ENCODE measurements around the gene FAM20C.

The FAM20C gene

DNA sequence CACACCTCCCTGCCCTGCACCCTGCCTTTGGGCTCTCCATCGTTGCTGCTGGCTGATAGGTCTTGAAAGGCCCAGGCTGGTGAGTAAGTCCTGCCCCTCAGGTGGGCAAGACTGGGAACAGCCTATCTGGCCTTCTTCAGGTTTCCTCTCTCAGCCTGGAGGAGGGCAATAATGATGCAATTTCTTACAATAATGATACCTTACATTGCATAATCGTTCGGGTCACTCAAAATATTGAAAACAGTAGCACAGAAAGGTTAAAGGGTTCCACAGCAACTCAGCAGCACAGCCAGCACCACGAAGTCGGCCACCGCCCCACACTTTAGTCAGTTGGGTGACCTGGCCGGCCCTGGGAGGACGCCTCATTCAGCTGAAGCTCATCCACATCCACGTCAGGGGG is 16.0 kb upstream of the FAM20C start:
- H3K23ac ChIP-seq (ENCODE audit: low read length in 2 of 2), result no peak overlapping the region
- H3K27me3 ChIP-seq (ENCODE audit: control insufficient read depth in 1 of 2, insufficient read depth in 1 of 2, low read length in 2 of 2), result peaks cover 33 to 39% of the 10 kb centered on the region in 2 experiments
- H3K36me3 ChIP-seq (ENCODE audit: control insufficient read depth in 1 of 2, insufficient read depth in 2 of 2, low read depth in 1 of 2, low read length in 2 of 2), result no peaks in the 10 kb centered on the region
- no peak overlapping the region for H2BK5ac ChIP-seq (ENCODE audit: low read depth, low read length, poor library complexity, severe bottlenecking)
- no peaks in the 10 kb centered on the region for H3K79me1 ChIP-seq (replicated peaks; ENCODE audit: low read length, poor library complexity, severe bottlenecking)
- H3K9me3 ChIP-seq (ENCODE audit: control insufficient read depth, low read length), result no peaks in the 10 kb centered on the region
- no peak overlapping the region for H3K4me3 ChIP-seq (ENCODE audit: insufficient read depth in 1 of 2, low read depth in 1 of 2, low read length in 2 of 2)
- no peak overlapping the region for H4K8ac ChIP-seq (ENCODE audit: low read length)
- WGBS, result 80% methylated on average over 9 of the region's 9 CpGs
- no peak overlapping the region for H3K27ac ChIP-seq (ENCODE audit: low read length, poor library complexity, severe bottlenecking)
- H4K91ac ChIP-seq (ENCODE audit: low read length), result no peak overlapping the region
- no peak overlapping the region for H3K4ac ChIP-seq (ENCODE audit: low read depth in 1 of 2, low read length in 2 of 2)
- no peak for DNase-seq
- no peak overlapping the region for H2BK15ac ChIP-seq (ENCODE audit: low read depth, poor library complexity, severe bottlenecking)
- no peak overlapping the region for H2AK5ac ChIP-seq (ENCODE audit: low read length, severe bottlenecking)
- no peak overlapping the region for H2AFZ ChIP-seq (ENCODE audit: low read depth, low read length)
- peaks cover 5% of the 10 kb centered on the region for H3K4me1 ChIP-seq (ENCODE audit: control insufficient read depth, insufficient read depth, low read depth, low read length)
- H3K18ac ChIP-seq (ENCODE audit: low read depth in 1 of 2, low read length in 2 of 2), result no peak overlapping the region
- H2BK120ac ChIP-seq (ENCODE audit: low read depth, low read length), result no peak overlapping the region
- H3K14ac ChIP-seq (ENCODE audit: low read length in 2 of 2), result no peak overlapping the region
- H3K4me2 ChIP-seq (ENCODE audit: low read length, poor library complexity, severe bottlenecking), result no peak overlapping the region
- no peak overlapping the region for H3K9ac ChIP-seq (ENCODE audit: low read length)
- no peak overlapping the region for H2BK12ac ChIP-seq (ENCODE audit: low read length in 2 of 2)

DNA sequence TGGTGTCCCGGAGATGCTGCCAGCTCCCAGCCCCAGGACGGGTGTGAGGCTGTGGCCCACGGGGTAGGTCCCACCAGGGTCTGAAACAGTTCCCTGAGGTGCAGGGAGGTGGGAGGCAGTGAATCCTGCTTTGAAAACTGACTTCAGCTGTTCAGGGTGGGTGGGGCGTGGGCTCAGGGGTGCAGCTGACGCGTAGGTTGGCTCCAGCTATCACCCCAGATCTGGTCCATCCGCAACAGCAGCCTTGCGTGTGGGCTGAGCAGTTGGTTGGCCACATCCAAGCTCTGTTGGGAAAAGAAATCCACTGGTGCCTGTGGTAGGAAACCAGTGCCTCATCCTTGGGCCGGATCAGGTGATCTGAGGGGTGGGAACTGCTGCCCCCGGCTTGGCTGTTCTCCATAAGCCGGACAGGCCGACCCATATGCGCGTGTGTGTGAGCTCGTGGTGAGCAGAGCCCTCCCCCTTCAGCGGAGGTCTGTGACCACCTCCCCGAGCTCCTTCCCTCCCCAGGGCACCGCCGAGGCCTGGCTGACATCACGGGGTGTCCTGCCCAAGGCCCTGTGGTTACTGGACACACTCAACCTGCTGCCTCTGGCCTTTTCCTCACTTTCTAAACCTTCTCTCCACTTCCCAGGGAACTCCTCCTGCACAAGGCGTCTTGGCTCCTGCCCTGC is 15.4 kb upstream of the FAM20C start:
- Histone ChIP-seq H3K4ac (ENCODE audit: low read depth in 1 of 2, low read length in 2 of 2) (no peak overlapping the region), H3K14ac (ENCODE audit: low read length in 2 of 2) (no peak overlapping the region), H3K36me3 (ENCODE audit: control insufficient read depth in 1 of 2, insufficient read depth in 2 of 2, low read depth in 1 of 2, low read length in 2 of 2) (no peaks in the 10 kb centered on the region), H2BK5ac (ENCODE audit: low read depth, low read length, poor library complexity, severe bottlenecking) (no peak overlapping the region), H3K18ac (ENCODE audit: low read depth in 1 of 2, low read length in 2 of 2) (no peak overlapping the region), H3K27me3 (ENCODE audit: control insufficient read depth in 1 of 2, insufficient read depth in 1 of 2, low read length in 2 of 2) (peaks cover 39 to 44% of the 10 kb centered on the region in 2 experiments), H3K4me1 (ENCODE audit: control insufficient read depth, insufficient read depth, low read depth, low read length) (peaks cover 5% of the 10 kb centered on the region), H2AFZ (ENCODE audit: low read depth, low read length) (no peak overlapping the region), H4K91ac (ENCODE audit: low read length) (no peak overlapping the region), H3K4me3 (ENCODE audit: insufficient read depth in 1 of 2, low read depth in 1 of 2, low read length in 2 of 2) (no peak overlapping the region), H3K23ac (ENCODE audit: low read length in 2 of 2) (no peak overlapping the region), H4K8ac (ENCODE audit: low read length) (no peak overlapping the region), H3K9ac (ENCODE audit: low read length) (no peak overlapping the region), H3K4me2 (ENCODE audit: low read length, poor library complexity, severe bottlenecking) (no peak overlapping the region), H2AK5ac (ENCODE audit: low read length, severe bottlenecking) (no peak overlapping the region), H3K79me1 (replicated peaks; ENCODE audit: low read length, poor library complexity, severe bottlenecking) (no peaks in the 10 kb centered on the region), H2BK15ac (ENCODE audit: low read depth, poor library complexity, severe bottlenecking) (no peak overlapping the region), H2BK120ac (ENCODE audit: low read depth, low read length) (no peak overlapping the region), H3K27ac (ENCODE audit: low read length, poor library complexity, severe bottlenecking) (no peak overlapping the region), H2BK12ac (ENCODE audit: low read length in 2 of 2) (no peak overlapping the region), H3K9me3 (ENCODE audit: control insufficient read depth, low read length) (no peaks in the 10 kb centered on the region)
- 83% methylated on average over 21 of the region's 21 CpGs for WGBS
- DNase-seq, result no peak

DNA sequence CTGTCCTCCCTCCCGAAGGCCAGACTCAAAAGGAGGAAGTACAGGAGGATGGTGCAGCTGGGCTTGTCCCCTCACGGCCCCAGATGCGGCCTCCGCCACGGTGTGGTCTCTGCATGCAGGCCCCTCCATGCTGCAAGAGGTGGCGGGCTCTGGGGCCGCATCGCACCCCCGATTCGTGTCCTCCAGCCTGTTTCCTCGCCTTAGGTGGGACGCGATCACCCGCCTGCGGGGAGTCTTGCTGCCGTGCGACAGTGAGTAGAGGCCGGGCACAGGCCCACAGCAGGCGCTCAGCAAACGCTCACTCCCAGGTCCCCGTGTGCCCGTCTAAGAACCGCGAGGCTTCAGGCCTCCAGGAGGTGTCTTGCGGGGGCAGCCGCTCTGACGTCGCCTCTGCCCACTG is 13.9 kb upstream of the FAM20C start:
- WGBS, result 88% methylated on average over 28 of the region's 28 CpGs
- no peak overlapping the region for H3K4me3 ChIP-seq (ENCODE audit: insufficient read depth in 1 of 2, low read depth in 1 of 2, low read length in 2 of 2)
- H2BK15ac ChIP-seq (ENCODE audit: low read depth, poor library complexity, severe bottlenecking), result no peak overlapping the region
- no peak overlapping the region for H2AK5ac ChIP-seq (ENCODE audit: low read length, severe bottlenecking)
- no peak overlapping the region for H2BK12ac ChIP-seq (ENCODE audit: low read length in 2 of 2)
- no peak overlapping the region for H2BK5ac ChIP-seq (ENCODE audit: low read depth, low read length, poor library complexity, severe bottlenecking)
- DNase-seq, result no peak
- no peaks in the 10 kb centered on the region for H3K79me1 ChIP-seq (replicated peaks; ENCODE audit: low read length, poor library complexity, severe bottlenecking)
- H3K27ac ChIP-seq (ENCODE audit: low read length, poor library complexity, severe bottlenecking), result no peak overlapping the region
- no peak overlapping the region for H3K14ac ChIP-seq (ENCODE audit: low read length in 2 of 2)
- H4K8ac ChIP-seq (ENCODE audit: low read length), result no peak overlapping the region
- H3K9me3 ChIP-seq (ENCODE audit: control insufficient read depth, low read length), result no peaks in the 10 kb centered on the region
- H3K27me3 ChIP-seq (ENCODE audit: control insufficient read depth in 1 of 2, insufficient read depth in 1 of 2, low read length in 2 of 2), result peaks cover 40 to 52% of the 10 kb centered on the region in 2 experiments
- H3K23ac ChIP-seq (ENCODE audit: low read length in 2 of 2), result no peak overlapping the region
- H3K18ac ChIP-seq (ENCODE audit: low read depth in 1 of 2, low read length in 2 of 2), result no peak overlapping the region
- no peak overlapping the region for H2BK120ac ChIP-seq (ENCODE audit: low read depth, low read length)
- H2AFZ ChIP-seq (ENCODE audit: low read depth, low read length), result no peak overlapping the region
- H3K36me3 ChIP-seq (ENCODE audit: control insufficient read depth in 1 of 2, insufficient read depth in 2 of 2, low read depth in 1 of 2, low read length in 2 of 2), result no peaks in the 10 kb centered on the region
- no peak overlapping the region for H3K4me2 ChIP-seq (ENCODE audit: low read length, poor library complexity, severe bottlenecking)
- H3K4ac ChIP-seq (ENCODE audit: low read depth in 1 of 2, low read length in 2 of 2), result no peak overlapping the region
- H4K91ac ChIP-seq (ENCODE audit: low read length), result no peak overlapping the region
- H3K9ac ChIP-seq (ENCODE audit: low read length), result no peak overlapping the region
- H3K4me1 ChIP-seq (ENCODE audit: control insufficient read depth, insufficient read depth, low read depth, low read length), result peaks cover 4% of the 10 kb centered on the region

DNA sequence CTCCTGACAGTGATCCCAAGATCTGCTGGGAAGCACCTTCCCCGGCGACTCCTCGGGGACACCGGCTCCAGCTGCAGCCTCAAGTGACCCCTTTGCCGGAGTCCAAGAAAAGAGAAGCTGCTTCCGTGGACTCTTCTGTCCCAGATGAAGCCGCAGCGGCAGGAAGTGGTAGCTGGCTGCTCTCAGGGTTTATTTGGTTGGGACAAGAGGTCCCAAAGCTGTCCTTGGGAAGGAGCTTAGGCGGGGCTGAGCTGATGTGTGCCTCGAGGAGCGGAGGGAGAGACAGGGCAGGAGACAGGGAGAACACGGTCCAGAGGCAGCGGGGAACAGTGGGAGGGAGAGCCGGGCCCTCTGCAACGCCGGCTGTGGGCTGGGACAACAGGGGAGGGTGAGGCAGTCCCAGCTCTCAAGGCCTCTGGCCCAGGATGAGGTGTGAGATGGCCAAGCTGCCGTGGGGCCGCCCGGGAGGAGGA is 13.1 kb upstream of the FAM20C start:
- H3K9me3 ChIP-seq (ENCODE audit: control insufficient read depth, low read length), result no peaks in the 10 kb centered on the region
- H2AFZ ChIP-seq (ENCODE audit: low read depth, low read length), result no peak overlapping the region
- H3K79me1 ChIP-seq (replicated peaks; ENCODE audit: low read length, poor library complexity, severe bottlenecking), result no peaks in the 10 kb centered on the region
- H3K4me1 ChIP-seq (ENCODE audit: control insufficient read depth, insufficient read depth, low read depth, low read length), result no peaks in the 10 kb centered on the region
- no peak overlapping the region for H4K8ac ChIP-seq (ENCODE audit: low read length)
- H2BK15ac ChIP-seq (ENCODE audit: low read depth, poor library complexity, severe bottlenecking), result no peak overlapping the region
- no peak overlapping the region for H3K14ac ChIP-seq (ENCODE audit: low read length in 2 of 2)
- no peak overlapping the region for H2BK12ac ChIP-seq (ENCODE audit: low read length in 2 of 2)
- no peaks in the 10 kb centered on the region for H3K36me3 ChIP-seq (ENCODE audit: control insufficient read depth in 1 of 2, insufficient read depth in 2 of 2, low read depth in 1 of 2, low read length in 2 of 2)
- no peak overlapping the region for H2BK120ac ChIP-seq (ENCODE audit: low read depth, low read length)
- no peak overlapping the region for H3K27ac ChIP-seq (ENCODE audit: low read length, poor library complexity, severe bottlenecking)
- WGBS, result 88% methylated on average over 19 of the region's 19 CpGs
- H3K4me2 ChIP-seq (ENCODE audit: low read length, poor library complexity, severe bottlenecking), result no peak overlapping the region
- no peak overlapping the region for H2BK5ac ChIP-seq (ENCODE audit: low read depth, low read length, poor library complexity, severe bottlenecking)
- no peak overlapping the region for H3K23ac ChIP-seq (ENCODE audit: low read length in 2 of 2)
- no peak for DNase-seq
- no peak overlapping the region for H3K4ac ChIP-seq (ENCODE audit: low read depth in 1 of 2, low read length in 2 of 2)
- H3K27me3 ChIP-seq (ENCODE audit: control insufficient read depth in 1 of 2, insufficient read depth in 1 of 2, low read length in 2 of 2), result peaks cover 40 to 45% of the 10 kb centered on the region in 2 experiments
- H2AK5ac ChIP-seq (ENCODE audit: low read length, severe bottlenecking), result no peak overlapping the region
- H3K18ac ChIP-seq (ENCODE audit: low read depth in 1 of 2, low read length in 2 of 2), result no peak overlapping the region
- H4K91ac ChIP-seq (ENCODE audit: low read length), result no peak overlapping the region
- H3K4me3 ChIP-seq (ENCODE audit: insufficient read depth in 1 of 2, low read depth in 1 of 2, low read length in 2 of 2), result no peak overlapping the region
- H3K9ac ChIP-seq (ENCODE audit: low read length), result no peak overlapping the region
